GM20000 (cell line): ENCODE results near the gene ANXA1.

Experiments
- DNase-seq: peaks from one replicate; pipeline ENCODE4 v3.0.0; 2012; ENCODE audit warnings: low spot score
- CTCF ChIP-seq: IDR thresholded peaks from 2 replicates; pipeline ENCODE4 v1.5.1; 2012; ENCODE audit warnings: mild to moderate bottlenecking, control low read depth; ENCODE audit errors: extremely low read depth, missing control alignments

Gene ANXA1

GRCh38 chr9:73153793-73154227 lies 2.1 kb downstream of the ANXA1 start:
- no peak for DNase-seq
- no peak for TF ChIP-seq CTCF

GRCh38 chr9:73154271-73154670 lies 2.6 kb downstream of the ANXA1 start:
- DNase-seq, result no peak
- no peak for TF ChIP-seq CTCF

- no peak for DNase-seq
- TF ChIP-seq CTCF, result no peak
Observed at GRCh38 chr9:73154722-73155121, 3.1 kb downstream of the ANXA1 start.

- no peak for TF ChIP-seq CTCF
- DNase-seq, result no peak
Observed at GRCh38 chr9:73155377-73155776, 3.7 kb downstream of the ANXA1 start.

GRCh38 chr9:73155968-73156864 lies 4.6 kb downstream of the ANXA1 start:
- no peak for TF ChIP-seq CTCF
- DNase-seq, result no peak

- no peak for DNase-seq
- TF ChIP-seq CTCF, result no peak
Observed at GRCh38 chr9:73156865-73157187, 5.2 kb downstream of the ANXA1 start.

GRCh38 chr9:73157811-73158210 lies 6.1 kb downstream of the ANXA1 start:
- no peak for DNase-seq
- TF ChIP-seq CTCF, result no peak
